ENCODE measurements around the gene ABR.

The ABR gene

GRCh38 chr17:1054656-1055055, 125.1 kb downstream of the ABR start:
- H3F3A ChIP-seq (ENCODE audit: insufficient read depth, low read length): no peaks in the 10 kb centered on the region
- H3K9me3 ChIP-seq (replicated peaks; ENCODE audit: insufficient read depth, low read length): no peaks in the 10 kb centered on the region
- H3K9ac ChIP-seq (ENCODE audit: low read length): no peak overlapping the region
- no peak overlapping the region for H2AFZ ChIP-seq (ENCODE audit: low read length)
- TF ChIP-seq CTCF (IDR thresholded peaks at IDR 0.05; ENCODE audit: low read length) (no peak), EZH2 (optimal IDR thresholded peaks at IDR 0.05; ENCODE audit: low read depth, low read length) (no peak), EZH2phosphoT487 (IDR thresholded peaks at IDR 0.05; ENCODE audit: low read length) (no peak)
- H4K20me1 ChIP-seq (ENCODE audit: insufficient read depth, low read length): no peaks in the 10 kb centered on the region
- no peaks in the 10 kb centered on the region for H3K27me3 ChIP-seq (replicated peaks; ENCODE audit: insufficient read depth, low read length)
- no peaks in the 10 kb centered on the region for H3K9me2 ChIP-seq (replicated peaks; ENCODE audit: insufficient read depth, low read length)
- no peak overlapping the region for H3K4me2 ChIP-seq (ENCODE audit: low read depth, low read length)
- no peaks in the 10 kb centered on the region; the same call in 1 of the 2 replicates for H3K36me3 ChIP-seq (replicated peaks; ENCODE audit: insufficient read depth, low read length)
- no peaks in the 10 kb centered on the region; the same call in 1 of the 2 replicates for H3K79me2 ChIP-seq (ENCODE audit: low read length)
- H3K4me3 ChIP-seq (ENCODE audit: low read length): no peak overlapping the region
- H3K4me1 ChIP-seq (ENCODE audit: low read length): no peaks in the 10 kb centered on the region
- no peak for DNase-seq
- no peak overlapping the region for H3K27ac ChIP-seq (ENCODE audit: low read length)

- Histone ChIP-seq H4K20me1 (ENCODE audit: insufficient read depth, low read length) (no peaks in the 10 kb centered on the region), H3K4me1 (ENCODE audit: low read length) (no peaks in the 10 kb centered on the region), H3K9ac (ENCODE audit: low read length) (no peak overlapping the region), H3K27ac (ENCODE audit: low read length) (no peak overlapping the region), H3K4me2 (ENCODE audit: low read depth, low read length) (no peak overlapping the region), H3F3A (ENCODE audit: insufficient read depth, low read length) (no peaks in the 10 kb centered on the region), H3K9me2 (replicated peaks; ENCODE audit: insufficient read depth, low read length) (no peaks in the 10 kb centered on the region), H2AFZ (ENCODE audit: low read length) (no peak overlapping the region), H3K79me2 (ENCODE audit: low read length) (no peaks in the 10 kb centered on the region), H3K36me3 (replicated peaks; ENCODE audit: insufficient read depth, low read length) (no peaks in the 10 kb centered on the region; the same call in 1 of the 2 replicates), H3K4me3 (ENCODE audit: low read length) (no peak overlapping the region), H3K27me3 (replicated peaks; ENCODE audit: insufficient read depth, low read length) (no peaks in the 10 kb centered on the region), H3K9me3 (replicated peaks; ENCODE audit: insufficient read depth, low read length) (no peaks in the 10 kb centered on the region)
- TF ChIP-seq EZH2 (optimal IDR thresholded peaks at IDR 0.05; ENCODE audit: low read depth, low read length) (no peak), CTCF (IDR thresholded peaks at IDR 0.05; ENCODE audit: low read length) (no peak), EZH2phosphoT487 (IDR thresholded peaks at IDR 0.05; ENCODE audit: low read length) (no peak)
- DNase-seq: no peak
Measured at GRCh38 chr17:1053661-1054360, 126.0 kb downstream of the ABR start.

GRCh38 chr17:1050996-1051925, 128.5 kb downstream of the ABR start:
- no peaks in the 10 kb centered on the region for H3K27me3 ChIP-seq (replicated peaks; ENCODE audit: insufficient read depth, low read length)
- TF ChIP-seq EZH2phosphoT487 (IDR thresholded peaks at IDR 0.05; ENCODE audit: low read length) (no peak), CTCF (IDR thresholded peaks at IDR 0.05; ENCODE audit: low read length) (no peak), EZH2 (optimal IDR thresholded peaks at IDR 0.05; ENCODE audit: low read depth, low read length) (no peak)
- no peak overlapping the region for H3K27ac ChIP-seq (ENCODE audit: low read length)
- no peaks in the 10 kb centered on the region for H4K20me1 ChIP-seq (ENCODE audit: insufficient read depth, low read length)
- no peaks in the 10 kb centered on the region for H3K4me1 ChIP-seq (ENCODE audit: low read length)
- no peak overlapping the region for H3K4me2 ChIP-seq (ENCODE audit: low read depth, low read length)
- H3K9me2 ChIP-seq (replicated peaks; ENCODE audit: insufficient read depth, low read length): no peaks in the 10 kb centered on the region
- no peak for DNase-seq
- no peaks in the 10 kb centered on the region for H3F3A ChIP-seq (ENCODE audit: insufficient read depth, low read length)
- no peaks in the 10 kb centered on the region for H3K79me2 ChIP-seq (ENCODE audit: low read length)
- no peak overlapping the region for H3K4me3 ChIP-seq (ENCODE audit: low read length)
- no peak overlapping the region for H2AFZ ChIP-seq (ENCODE audit: low read length)
- no peaks in the 10 kb centered on the region for H3K36me3 ChIP-seq (replicated peaks; ENCODE audit: insufficient read depth, low read length)
- no peaks in the 10 kb centered on the region for H3K9me3 ChIP-seq (replicated peaks; ENCODE audit: insufficient read depth, low read length)
- no peak overlapping the region for H3K9ac ChIP-seq (ENCODE audit: low read length)

Measured in MM.1S (cell line).